Tibial nerve (tissue), 4 donors: ENCODE results near the gene LMF1.

Experiments used
- CTCF ChIP-seq, 5 experiments: fragments of 200-600 bp in 3 of 5; fragments of 450-650 bp in 2 of 5; sonication (generic) in 3 of 5; IDR thresholded peaks; one replicate each; pipeline ENCODE4 v1.5.1; 2016 to 2019; ENCODE audit warnings: antibody characterized with exemption in 5 of 5, mild to moderate bottlenecking in 3 of 5, moderate library complexity in 2 of 5
- EP300 ChIP-seq, 2 donors: sonication (generic); formaldehyde crosslinking; IDR thresholded peaks; one replicate each; pipeline ENCODE4 v1.6.1; 2017; ENCODE audit warnings: antibody characterized with exemption in 2 of 2, mild to moderate bottlenecking in 1 of 2
- POLR2A ChIP-seq, 2 donors: fragments of 450-650 bp; IDR thresholded peaks; one replicate each; pipeline ENCODE4 v1.6.1; 2017; ENCODE audit warnings: antibody characterized with exemption in 2 of 2, mild to moderate bottlenecking in 2 of 2, moderate library complexity in 2 of 2

- TF ChIP-seq EP300 (IDR thresholded peaks at IDR 0.05) (no peak), CTCF (IDR thresholded peaks at IDR 0.05) (no peak), POLR2A (IDR thresholded peaks at IDR 0.05) (no peak)
Observed at GRCh38 chr16:993731-994130, 22.9 kb upstream of the LMF1 start.
